GM10248 (cell line): ENCODE data around the gene ADM5.

Source experiments
- CTCF ChIA-PET: fragments of 300-600 bp; sonication (Branson Sonifier 250); formaldehyde crosslinking; extraction: SDS; loops from one replicate; lab custom pipeline; 2021; ENCODE audit warnings: antibody characterized with exemption; lab: Yijun Ruan, JAX
- POLR2A ChIA-PET: fragments of 350-650 bp; sonication (Branson Sonifier 250); formaldehyde crosslinking; extraction: SDS; loops from one replicate; lab custom pipeline; 2020; ENCODE audit warnings: antibody characterized with exemption; lab: Yijun Ruan, JAX
- DNase-seq: peaks from one replicate; pipeline ENCODE4 v3.0.0; 2012; ENCODE audit errors: extremely low spot score
- TF ChIP-seq, protein P1 (sequence below): IDR thresholded peaks from 2 replicates; pipeline ENCODE4 v1.5.1; 2012; ENCODE audit warnings: mild to moderate bottlenecking, low read depth; ENCODE audit errors: extremely low read depth, missing control alignments, control extremely low read depth

The ADM5 gene

DNA sequence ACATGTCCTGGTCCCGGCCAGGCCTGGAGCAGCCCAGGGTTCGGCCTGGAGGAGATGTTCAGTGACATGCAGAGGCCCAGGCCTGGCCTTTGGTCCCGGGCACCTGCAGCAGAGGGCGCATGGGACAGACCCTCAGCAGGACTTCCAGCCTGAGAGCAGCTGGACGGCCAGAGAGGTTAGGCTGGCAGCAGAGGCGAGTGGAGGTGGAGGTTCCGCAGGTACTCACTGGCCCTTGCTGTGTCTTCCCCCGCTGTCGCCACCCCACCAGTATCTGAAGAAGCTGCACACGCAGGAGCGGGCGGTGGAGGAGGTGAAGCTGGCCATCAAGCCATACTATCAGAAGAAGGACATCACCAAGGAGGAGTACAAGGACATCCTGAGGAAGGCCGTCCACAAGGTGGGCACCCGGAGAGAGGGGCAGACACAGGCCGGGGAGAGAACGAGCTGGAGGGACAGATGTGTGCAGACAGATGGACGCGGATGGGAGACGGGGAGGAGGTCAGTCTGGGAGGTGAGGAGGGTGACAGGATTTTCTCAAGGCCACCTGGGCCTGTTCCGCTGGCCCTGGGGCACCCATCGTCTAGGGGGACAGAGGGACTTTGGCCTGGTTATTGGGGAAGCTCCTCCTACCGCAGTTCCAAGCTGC, 31.8 kb upstream of the ADM5 start:
- POLR2A ChIA-PET: interaction anchor here (0.8 kb wide), 1 partner anchor 18 kb away, joined by 3 read pairs; no protein-coding TSS in a partner anchor
- TF ChIP-seq, protein P1, sequence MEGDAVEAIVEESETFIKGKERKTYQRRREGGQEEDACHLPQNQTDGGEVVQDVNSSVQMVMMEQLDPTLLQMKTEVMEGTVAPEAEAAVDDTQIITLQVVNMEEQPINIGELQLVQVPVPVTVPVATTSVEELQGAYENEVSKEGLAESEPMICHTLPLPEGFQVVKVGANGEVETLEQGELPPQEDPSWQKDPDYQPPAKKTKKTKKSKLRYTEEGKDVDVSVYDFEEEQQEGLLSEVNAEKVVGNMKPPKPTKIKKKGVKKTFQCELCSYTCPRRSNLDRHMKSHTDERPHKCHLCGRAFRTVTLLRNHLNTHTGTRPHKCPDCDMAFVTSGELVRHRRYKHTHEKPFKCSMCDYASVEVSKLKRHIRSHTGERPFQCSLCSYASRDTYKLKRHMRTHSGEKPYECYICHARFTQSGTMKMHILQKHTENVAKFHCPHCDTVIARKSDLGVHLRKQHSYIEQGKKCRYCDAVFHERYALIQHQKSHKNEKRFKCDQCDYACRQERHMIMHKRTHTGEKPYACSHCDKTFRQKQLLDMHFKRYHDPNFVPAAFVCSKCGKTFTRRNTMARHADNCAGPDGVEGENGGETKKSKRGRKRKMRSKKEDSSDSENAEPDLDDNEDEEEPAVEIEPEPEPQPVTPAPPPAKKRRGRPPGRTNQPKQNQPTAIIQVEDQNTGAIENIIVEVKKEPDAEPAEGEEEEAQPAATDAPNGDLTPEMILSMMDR: no peak
- no peak for DNase-seq
- CTCF ChIA-PET: interaction anchor here (1.1 to 5.2 kb wide), 4 partner anchors 10 to 87 kb away, joined by 3 to 30 read pairs (median 4); partner anchors contain the start of gene PRMT1

DNA sequence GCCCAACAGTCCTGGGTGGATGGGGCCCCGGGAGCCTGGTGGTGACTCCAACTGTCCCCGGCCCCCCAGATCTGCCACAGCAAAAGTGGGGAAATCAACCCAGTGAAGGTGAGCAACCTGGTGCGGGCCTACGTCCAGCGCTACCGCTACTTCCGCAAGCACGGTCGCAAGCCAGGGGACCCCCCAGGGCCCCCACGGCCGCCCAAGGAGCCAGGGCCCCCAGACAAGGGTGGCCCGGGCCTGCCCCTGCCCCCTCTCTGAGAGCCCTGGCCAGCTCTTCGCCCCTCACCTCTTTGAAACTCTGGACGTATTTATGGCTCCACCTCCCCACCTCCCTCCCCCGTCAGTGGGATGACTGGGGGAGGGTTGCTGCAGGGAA, 31.3 kb upstream of the ADM5 start:
- TF ChIP-seq, protein P1: no peak
- CTCF ChIA-PET: interaction anchor here (1.1 to 5.2 kb wide), 3 partner anchors 11 to 88 kb away, joined by 3 to 30 read pairs (median 3); no protein-coding TSS in a partner anchor
- POLR2A ChIA-PET: no interaction called here
- DNase-seq: no peak

DNA sequence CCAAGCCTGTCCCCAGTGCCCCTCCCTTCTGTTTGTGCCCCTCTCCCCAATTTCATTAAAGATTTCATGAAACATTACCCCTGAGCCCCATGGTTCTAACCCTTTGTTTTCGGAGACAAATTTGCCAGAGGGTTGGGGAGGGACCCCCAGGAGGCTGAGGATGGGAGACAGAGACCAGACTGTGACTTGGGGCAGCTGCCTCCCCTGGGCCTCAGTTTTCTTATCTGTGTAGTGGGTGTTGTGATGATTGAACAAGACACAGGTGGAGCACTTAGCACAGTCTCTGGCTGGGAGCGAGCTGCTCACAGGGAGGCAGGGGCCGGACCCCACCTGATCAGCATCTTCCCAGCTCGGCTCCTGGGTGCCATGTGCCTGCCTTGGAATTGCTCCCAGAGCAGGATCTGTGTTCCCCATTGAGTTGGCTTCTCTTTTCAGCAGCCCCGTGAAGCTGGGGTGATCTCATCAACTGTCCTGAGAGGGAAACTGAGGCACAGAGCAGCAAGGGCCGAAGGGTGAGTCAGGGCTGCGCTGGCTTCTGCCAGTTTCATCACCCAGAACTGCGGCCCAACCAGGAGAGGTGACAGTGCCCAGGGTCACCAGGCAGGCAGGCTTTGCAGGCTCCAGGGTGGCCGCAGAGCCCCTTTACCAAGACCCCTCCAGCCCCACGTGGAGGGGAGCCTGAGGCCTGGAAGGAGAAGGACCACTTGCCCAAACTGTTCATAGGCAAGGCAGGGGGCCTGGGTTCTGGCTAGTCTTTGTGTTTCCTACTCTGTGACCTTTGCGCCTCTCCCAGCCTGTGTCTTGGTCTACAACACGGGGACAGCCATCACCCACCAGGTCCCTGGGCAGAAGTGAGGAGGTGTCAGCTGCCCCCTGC, 30.6 kb upstream of the ADM5 start:
- ChIA-PET POLR2A (no interaction called here), CTCF (interaction anchor here (2.2 to 5.2 kb wide), 2 partner anchors 13 to 22 kb away, joined by 6 to 30 read pairs; no protein-coding TSS in a partner anchor)
- TF ChIP-seq, protein P1: no peak
- no peak for DNase-seq

DNA sequence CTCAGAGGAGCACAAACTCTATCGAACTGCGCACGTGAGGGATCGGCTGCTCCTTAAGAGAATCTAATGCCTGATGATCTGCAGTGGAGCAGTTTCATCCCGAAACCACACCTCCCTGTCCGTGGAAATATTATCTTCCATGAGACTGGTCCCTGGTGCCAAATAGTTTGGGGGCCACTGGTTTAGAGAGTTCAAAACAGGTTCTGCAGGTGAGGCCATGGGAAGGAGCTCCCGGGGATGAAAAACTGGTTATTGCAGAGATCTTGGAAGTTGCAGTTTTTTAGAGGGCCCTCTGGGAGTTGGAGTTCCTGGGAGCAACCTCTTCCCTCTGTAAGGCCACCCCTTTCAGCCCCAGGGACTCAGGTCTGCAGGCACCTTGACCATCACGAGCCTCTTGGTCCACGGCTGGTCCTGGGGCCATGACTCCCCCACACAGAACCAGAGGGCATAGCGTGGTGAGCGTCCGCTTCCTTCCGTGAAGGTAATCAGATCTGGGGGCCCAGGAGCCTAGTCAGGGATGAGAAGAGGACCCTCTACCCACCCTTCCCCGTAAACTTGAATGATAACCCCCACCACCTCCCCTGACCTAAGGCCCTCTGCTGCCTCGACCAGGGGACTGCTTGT, 28.9 kb upstream of the ADM5 start:
- ChIA-PET CTCF (interaction anchor here (0.6 to 2.8 kb wide), 3 partner anchors 12 to 146 kb away, joined by 3 to 12 read pairs (median 6); no protein-coding TSS in a partner anchor), POLR2A (no interaction called here)
- TF ChIP-seq, protein P1: no peak
- no peak for DNase-seq

DNA sequence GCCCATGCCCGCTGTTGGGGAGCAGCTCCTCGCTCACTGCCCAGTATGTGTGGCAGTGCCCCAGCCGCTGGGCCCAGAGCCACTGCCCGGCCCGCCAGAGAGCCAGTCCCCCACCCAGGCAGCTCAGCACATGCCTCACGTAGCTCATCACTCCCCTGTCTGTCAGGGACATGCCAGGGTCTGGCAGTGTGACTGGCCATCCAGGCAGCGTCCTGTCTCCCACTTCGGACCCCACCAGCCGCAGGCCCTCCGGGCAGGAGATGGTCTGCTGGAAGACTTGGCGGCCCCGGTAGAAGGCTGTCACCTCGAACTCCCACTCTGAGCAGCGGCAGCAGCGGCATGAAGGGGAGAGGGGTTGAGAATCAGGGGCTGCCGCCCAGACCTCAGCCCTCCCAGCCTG, 27.4 kb upstream of the ADM5 start:
- ChIA-PET CTCF (interaction anchor here (2.8 kb wide), 1 partner anchor 10 kb away, joined by 12 read pairs; no protein-coding TSS in a partner anchor), POLR2A (no interaction called here)
- no peak for DNase-seq
- TF ChIP-seq, protein P1: no peak

DNA sequence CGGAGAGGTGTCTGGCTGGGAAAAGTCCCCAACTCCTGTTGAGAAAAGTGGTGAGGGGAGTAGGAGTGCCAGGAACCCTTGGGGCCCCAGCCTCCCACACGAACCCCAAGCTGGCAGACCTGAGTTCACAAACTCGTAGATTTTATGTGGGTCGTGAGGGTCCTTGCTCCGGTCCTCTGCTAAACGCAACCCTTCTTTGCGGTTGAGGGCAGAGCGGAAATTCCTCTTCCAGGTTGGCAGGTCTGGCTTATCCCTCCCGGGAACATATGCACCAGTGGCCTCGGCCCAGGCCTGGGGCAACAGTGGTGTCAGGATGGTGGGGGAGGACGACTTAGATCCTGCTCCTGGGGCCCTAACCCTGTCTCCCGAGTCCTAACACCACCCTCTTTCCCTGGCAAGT, 26.2 kb upstream of the ADM5 start:
- ChIA-PET POLR2A (no interaction called here), CTCF (interaction anchor here (1.5 to 2.3 kb wide), 4 partner anchors 10 to 21 kb away, joined by 3 to 11 read pairs (median 6); partner anchors contain the start of gene SCAF1)
- TF ChIP-seq, protein P1: no peak
- DNase-seq: no peak
